Lower leg skin (tissue), 4 donors: ENCODE measurements around the gene KRT6A. TPM values are rescaled to one million over a fixed set of nuclear protein-coding genes. Genes with fewer than 3 reads are reported as not detected.

ENCODE experiments used
- DNase-seq, 2 donors: peaks; one replicate each; pipeline ENCODE4 v3.0.0-alpha.2; 2019; ENCODE audit warnings: low spot score in 2 of 2
- H3K4me3 ChIP-seq: fragments of 200-600 bp; sonication (generic); 2 replicates; pipeline ENCODE4 v1.5.1; 2017; ENCODE audit warnings: mild to moderate bottlenecking, low read depth; ENCODE audit not compliant: poor library complexity, severe bottlenecking
- CTCF ChIP-seq, 3 donors: fragments of 450-650 bp; IDR thresholded peaks; one replicate each; pipeline ENCODE4 v1.5.1; 2016; ENCODE audit warnings: antibody characterized with exemption in 3 of 3, mild to moderate bottlenecking in 3 of 3, moderate library complexity in 2 of 3
- POLR2A ChIP-seq, 2 donors: fragments of 450-650 bp; IDR thresholded peaks; one replicate each; pipeline ENCODE4 v1.6.1; 2016 to 2017; ENCODE audit warnings: antibody characterized with exemption in 2 of 2, mild to moderate bottlenecking in 1 of 2, moderate library complexity in 1 of 2
- WGBS, 2 donors: methylation state at CpG; one replicate each; pipeline ENCODE4 v1.1.5; 2018; 5-methylcytosine and 5-hydroxymethylcytosine counted together
- intact Hi-C: fragments of 100-400 bp; cut with DNase I; formaldehyde crosslinking; loops from one replicate; pipeline ENCODE4 v1.15.0; 2023; ENCODE audit warnings: low total_unique reads
- total RNA-seq, 4 donors: library from RNA; depleted of rRNA; stranded (reverse); fragments of >200 nt; gene quantifications; one replicate each; pipeline ENCODE4 v1.1.0, GENCODE V29; 2016

KRT6A gene
- total RNA-seq, 4 donors from 2014 or later: 75.3 to 617 (median 182) TPM

GRCh38 chr12:52498946-52499345 is 5.9 kb upstream of the KRT6A start:
- intact Hi-C loops: no loop called here
- no peak overlapping the region for H3K4me3 ChIP-seq
- DNase-seq: no peak
- WGBS, 2 donors: 15 to 20% methylated on average over 1 of the region's 1 CpG
- TF ChIP-seq CTCF (IDR thresholded peaks at IDR 0.05): no peak
- no peak for TF ChIP-seq POLR2A (IDR thresholded peaks at IDR 0.05)

GRCh38 chr12:52497975-52498374 is 4.9 kb upstream of the KRT6A start:
- DNase-seq: no peak
- intact Hi-C loops: no loop called here
- TF ChIP-seq POLR2A (IDR thresholded peaks at IDR 0.05) (no peak), CTCF (IDR thresholded peaks at IDR 0.05) (no peak)
- 81 to 82% methylated on average over 7 of the region's 7 CpGs for whole genome bisulfite sequencing, 2 donors
- no peak overlapping the region for H3K4me3 ChIP-seq

- DNase-seq: peak in 1 of 2 donors; percentile 86
- no peak for TF ChIP-seq CTCF (IDR thresholded peaks at IDR 0.05)
- no peak for TF ChIP-seq POLR2A (IDR thresholded peaks at IDR 0.05)
- WGBS, 2 donors: 23 to 26% methylated on average over 4 of the region's 4 CpGs
- intact Hi-C loops: no loop called here
- no peak overlapping the region for H3K4me3 ChIP-seq
These were observed 3.6 kb upstream of the KRT6A start for GRCh38 chr12:52496590-52497071.

- WGBS, 2 donors: 67 to 91% methylated on average over 2 of the region's 2 CpGs
- TF ChIP-seq CTCF (IDR thresholded peaks at IDR 0.05) (no peak), POLR2A (IDR thresholded peaks at IDR 0.05) (no peak)
- DNase-seq: no peak
- H3K4me3 ChIP-seq: no peak overlapping the region
- intact Hi-C loops: no loop called here
These were observed 3.0 kb upstream of the KRT6A start for GRCh38 chr12:52496054-52496453.

- peak in 1 of 2 donors; percentile 87 for DNase-seq
- no peak overlapping the region for H3K4me3 ChIP-seq
- WGBS, 2 donors: 34 to 44% methylated on average over 3 of the region's 3 CpGs
- intact Hi-C loops: no loop called here
- no peak for TF ChIP-seq CTCF (IDR thresholded peaks at IDR 0.05)
These were observed 2.3 kb upstream of the KRT6A start for GRCh38 chr12:52495389-52495788.

- 13 to 34% methylated on average over 4 of the region's 4 CpGs for WGBS, 2 donors
- no peak overlapping the region for H3K4me3 ChIP-seq
- TF ChIP-seq POLR2A (IDR thresholded peaks at IDR 0.05) (no peak), CTCF (IDR thresholded peaks at IDR 0.05) (no peak)
- DNase-seq: peak; percentile 86 to 89
- intact Hi-C loops: no loop called here
These were observed 1.5 kb upstream of the KRT6A start for GRCh38 chr12:52494518-52494917.
